ENCODE measurements around the gene MCC.

Gene MCC

GRCh38 chr5:113205323-113205722 lies 282.9 kb downstream of the MCC start:
- no peak for ATAC-seq
- TF ChIP-seq POU6F1 (CRISPR knock-in tag; IDR thresholded peaks at IDR 0.05; ENCODE audit: borderline replicate concordance, low read depth) (no peak), SNAI2 (CRISPR knock-in tag; IDR thresholded peaks at IDR 0.05) (no peak), CREB5 (CRISPR knock-in tag; IDR thresholded peaks at IDR 0.05; ENCODE audit: low read depth) (no peak), TSHZ2 (CRISPR knock-in tag; IDR thresholded peaks at IDR 0.05) (no peak), TCF4 (CRISPR knock-in tag; IDR thresholded peaks at IDR 0.05; ENCODE audit: borderline replicate concordance) (no peak), ZFP30 (CRISPR knock-in tag; IDR thresholded peaks at IDR 0.05) (no peak)

GRCh38 chr5:113204525-113205161 lies 283.6 kb downstream of the MCC start:
- TF ChIP-seq SNAI2 (CRISPR knock-in tag; IDR thresholded peaks at IDR 0.05), result no peak
- TF ChIP-seq ZFP30 (CRISPR knock-in tag; IDR thresholded peaks at IDR 0.05), result 0 out of 2 replicates have a peak, but pooled peaks have one; percentile 37
- TF ChIP-seq ZNF70 (CRISPR knock-in tag; IDR thresholded peaks at IDR 0.05), result peak; percentile 100
- TF ChIP-seq CREB5 (CRISPR knock-in tag; IDR thresholded peaks at IDR 0.05; ENCODE audit: low read depth), result no peak
- TF ChIP-seq GLIS3 (CRISPR knock-in tag; IDR thresholded peaks at IDR 0.05), result peak; percentile 29; the same call in 1 of the 2 replicates
- no peak for TF ChIP-seq BACH2 (CRISPR knock-in tag; IDR thresholded peaks at IDR 0.05; ENCODE audit: borderline replicate concordance)
- no peak for TF ChIP-seq TOX (CRISPR knock-in tag; IDR thresholded peaks at IDR 0.05; ENCODE audit: borderline replicate concordance)
- TF ChIP-seq ZNF8 (CRISPR knock-in tag; IDR thresholded peaks at IDR 0.05), result no peak
- TF ChIP-seq PATZ1 (CRISPR knock-in tag; IDR thresholded peaks at IDR 0.05; ENCODE audit: borderline replicate concordance), result no peak
- peak; percentile 56; the same call in 1 of the 2 replicates for TF ChIP-seq TSHZ2 (CRISPR knock-in tag; IDR thresholded peaks at IDR 0.05)
- TF ChIP-seq TCF4 (CRISPR knock-in tag; IDR thresholded peaks at IDR 0.05; ENCODE audit: borderline replicate concordance), result peak; percentile 34; the same call in 1 of the 2 replicates
- no peak for TF ChIP-seq CSDC2 (CRISPR knock-in tag; IDR thresholded peaks at IDR 0.05)
- TF ChIP-seq PPARA (CRISPR knock-in tag; IDR thresholded peaks at IDR 0.05; ENCODE audit: borderline replicate concordance), result no peak
- TF ChIP-seq ARNTL (CRISPR knock-in tag; IDR thresholded peaks at IDR 0.05; ENCODE audit: borderline replicate concordance, low read depth), result no peak
- TF ChIP-seq ZFP3 (CRISPR knock-in tag; IDR thresholded peaks at IDR 0.05), result 0 out of 2 replicates have a peak, but pooled peaks have one; percentile 35
- peak; percentile 64 for TF ChIP-seq ISL1 (CRISPR knock-in tag; IDR thresholded peaks at IDR 0.05)
- TF ChIP-seq ESRRG (CRISPR knock-in tag; IDR thresholded peaks at IDR 0.05), result no peak
- TF ChIP-seq OSR1 (CRISPR knock-in tag; IDR thresholded peaks at IDR 0.05), result no peak
- no peak for TF ChIP-seq ZC3H10 (CRISPR knock-in tag; IDR thresholded peaks at IDR 0.05)
- no peak for TF ChIP-seq RARB (CRISPR knock-in tag; IDR thresholded peaks at IDR 0.05)
- TF ChIP-seq POU6F1 (CRISPR knock-in tag; IDR thresholded peaks at IDR 0.05; ENCODE audit: borderline replicate concordance, low read depth), result no peak
- TF ChIP-seq CSRNP3 (CRISPR knock-in tag; IDR thresholded peaks at IDR 0.05), result no peak
- no peak for TF ChIP-seq ZNF565 (CRISPR knock-in tag; conservative IDR thresholded peaks at IDR 0.05; ENCODE audit: low read depth)
- ATAC-seq, result peak; percentile 37; the same call in 1 of the 3 replicates
